Choroid plexus epithelial cell (primary cell): ENCODE results near the gene TBC1D10A.

Experiments
- DNase-seq: peaks from one replicate; pipeline ENCODE4 v3.0.0-alpha.2; 2010; ENCODE audit warnings: low read depth
- H3K4me3 ChIP-seq: 2 replicates; pipeline ENCODE4 v1.5.1; 2011; ENCODE audit warnings: low read depth, mild to moderate bottlenecking, control low read depth, low read length, moderate library complexity
- CTCF ChIP-seq: conservative IDR thresholded peaks from 2 replicates; pipeline ENCODE4 v1.5.1; 2011; ENCODE audit warnings: low read depth, mild to moderate bottlenecking, control low read depth, inconsistent platforms, low read length, moderate library complexity

Gene TBC1D10A

GRCh38 chr22:30247974-30248373 is 78.8 kb downstream of the TBC1D10A start:
- DNase-seq, result no peak
- no peak for TF ChIP-seq CTCF

DNA sequence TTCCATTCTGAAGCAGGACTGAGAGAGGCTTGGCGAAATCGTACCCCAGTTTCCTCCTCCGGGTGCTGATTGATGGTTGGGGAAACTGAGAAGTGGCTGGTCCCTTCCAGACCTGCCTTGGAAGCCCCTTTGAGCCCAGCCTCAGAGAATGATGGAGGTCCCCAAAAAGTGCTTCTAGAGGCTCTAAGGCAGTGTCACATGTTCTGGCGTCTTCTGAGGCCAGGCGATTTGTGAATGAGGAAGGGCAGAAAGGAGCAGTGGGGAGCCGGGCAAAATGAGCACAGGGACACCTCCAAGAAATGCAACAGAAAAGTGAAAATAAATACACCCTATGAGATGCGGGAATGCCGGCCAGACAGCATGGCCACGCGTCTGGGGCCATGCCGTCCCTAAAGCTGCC is 79.2 kb downstream of the TBC1D10A start:
- no peak for DNase-seq
- no peak overlapping the region for H3K4me3 ChIP-seq
- no peak for TF ChIP-seq CTCF

More at GRCh38 chr22:30247974-30248373, 78.8 kb downstream of the TBC1D10A start:
- H3K4me3 ChIP-seq, result no peak overlapping the region

DNA sequence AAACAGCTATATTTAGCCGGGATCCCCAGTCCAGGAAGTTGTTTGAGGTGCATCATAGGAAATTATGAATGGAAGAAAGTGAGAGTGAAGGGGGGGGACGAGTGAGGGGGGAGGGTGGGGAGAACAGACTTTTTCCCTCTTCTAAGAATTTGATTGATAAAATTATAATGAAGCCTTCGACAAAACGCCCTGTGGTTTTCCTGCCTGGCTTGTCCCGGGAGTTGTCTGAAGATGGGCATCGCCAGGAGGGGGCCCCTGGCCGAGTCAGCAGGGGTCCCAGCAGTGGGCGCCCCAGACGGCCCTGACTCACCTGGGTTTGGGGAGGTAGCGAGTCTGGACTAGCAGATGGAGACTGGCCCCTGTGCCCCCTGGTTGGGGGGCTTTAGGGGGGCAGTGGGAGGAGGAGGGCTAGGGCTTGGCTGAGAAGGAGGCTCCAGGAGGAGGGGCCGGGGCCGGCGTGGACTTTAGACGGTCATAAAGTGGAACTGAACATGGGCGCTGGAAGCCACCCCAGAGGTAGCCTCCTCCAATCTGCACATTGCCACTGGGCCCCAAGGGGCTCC is 79.8 kb downstream of the TBC1D10A start:
- H3K4me3 ChIP-seq, result peak overlapping the region; percentile 78
- peak; percentile 17 for TF ChIP-seq CTCF
- no peak for DNase-seq

- H3K4me3 ChIP-seq, result peak within 1 kb of the TSS; percentile 78
- no peak for TF ChIP-seq CTCF
- peak; percentile 83 for DNase-seq
Observed at GRCh38 chr22:30245985-30246813, 80.5 kb downstream of the TBC1D10A start, which contains the start of gene LIF. Gene LIF, minus strand, starts transcription at chr22:30246759. Its CDS starts 64 bp downstream, at chr22:30246695.

- DNase-seq, result no peak
- peak overlapping the region; percentile 78 for H3K4me3 ChIP-seq
- TF ChIP-seq CTCF, result no peak
Observed at GRCh38 chr22:30245181-30245984, 81.4 kb downstream of the TBC1D10A start.

DNA sequence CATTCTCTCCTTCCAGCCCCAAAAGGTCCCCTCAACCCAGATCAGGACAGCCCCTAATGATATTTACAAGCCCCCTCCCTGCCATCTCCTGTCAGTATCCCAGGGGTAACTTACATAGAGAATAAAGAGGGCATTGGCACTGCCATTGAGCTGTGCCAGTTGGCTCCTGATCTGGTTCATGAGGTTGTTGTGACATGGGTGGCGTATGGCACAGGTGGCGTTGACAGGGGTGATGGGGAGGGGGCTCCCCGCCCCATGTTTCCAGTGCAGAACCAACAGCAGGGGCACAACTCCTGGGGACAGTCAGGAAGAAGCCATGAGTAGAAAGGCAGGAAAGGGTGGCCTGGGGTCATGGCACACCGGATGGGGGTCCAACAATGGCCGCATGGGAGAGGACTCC is 82.1 kb downstream of the TBC1D10A start:
- DNase-seq, result no peak
- H3K4me3 ChIP-seq, result peak overlapping the region; percentile 78
- TF ChIP-seq CTCF, result no peak
